HepG2 (cell line): ENCODE results near the gene SLC23A2. TPM values are rescaled to one million over a fixed set of nuclear protein-coding genes. Genes with fewer than 3 reads are reported as not detected.
"Not testable (repeated sequence)": the region's sequence is repeated elsewhere in the genome, so short reads cannot be mapped to it uniquely, and the experiment has no call there.

Experiments used
- ATAC-seq: fragments of 200-7000 bp; cut with Tn5 transposase; 3 replicates; pipeline ENCODE4 v1.9.1; 2020; ENCODE audit warnings: mild to moderate bottlenecking, moderate library complexity
- BruUV-seq: library from RNA; stranded (reverse); fragments of 400-500 nt; replicated peaks from 2 replicates; lab custom pipeline; 2021; lab: Mats Ljungman, UMichigan
- CTCF ChIA-PET: fragments of 300-600 bp; formaldehyde crosslinking; extraction: SDS; loops from one replicate; lab custom pipeline; 2021; ENCODE audit warnings: low total read pairs, inconsistent platforms, low intra/inter-chr PET ratio; lab: Yijun Ruan, JAX
- POLR2A ChIA-PET: fragments of 350-600 bp; sonication (Branson Sonifier 250); formaldehyde crosslinking; loops from one replicate; lab custom pipeline; 2020; ENCODE audit warnings: antibody characterized with exemption, inconsistent platforms; lab: Yijun Ruan, JAX
- DNase-seq: peaks from one replicate; pipeline ENCODE4 v3.0.0-alpha.2; 2015; ENCODE audit warnings: low spot score
- FAIRE-seq: peaks from 3 replicates; lab custom pipeline; 2011; peaks lifted over from hg19 to GRCh38; lab: Jason Lieb, UNC
- H2AFZ ChIP-seq: one replicate; pipeline ENCODE4 v1.6.1; 2011; ENCODE audit warnings: low read length, inconsistent platforms
- H3K27ac ChIP-seq: fragments of 300-600 bp; 3 replicates; pipeline ENCODE4 v1.8.0; 2011; ENCODE audit warnings: mixed run types, mild to moderate bottlenecking, mixed read lengths, low read length, inconsistent platforms; ENCODE audit not compliant: insufficient read depth; ENCODE audit errors: extremely low read length
- H3K27me3 ChIP-seq, 2 experiments: fragments of 200-600 bp in 1 of 2; 2 replicates in 1 of 2; 3 replicates in 1 of 2; pipeline versions ENCODE4 v1.6.0 to v1.8.0; 2011; ENCODE audit warnings: low read length in 2 of 2, mild to moderate bottlenecking in 2 of 2, moderate library complexity in 2 of 2, inconsistent platforms in 1 of 2; ENCODE audit not compliant: insufficient read depth in 2 of 2, control insufficient read depth in 1 of 2
- H3K36me3 ChIP-seq, 2 experiments: fragments of 200-600 bp in 1 of 2; replicated peaks in 1 of 2; 2 replicates in 1 of 2; 3 replicates in 1 of 2; pipeline versions ENCODE4 v1.5.1 to v1.8.0; 2011; ENCODE audit warnings: low read length in 2 of 2, inconsistent platforms in 1 of 2; ENCODE audit not compliant: insufficient read depth in 2 of 2, control insufficient read depth in 1 of 2
- H3K4me1 ChIP-seq: 2 replicates; pipeline ENCODE4 v1.5.1; 2012; ENCODE audit warnings: low read length, inconsistent platforms; ENCODE audit not compliant: insufficient read depth
- H3K4me2 ChIP-seq: 2 replicates; pipeline ENCODE4 v1.6.0; 2011; ENCODE audit warnings: low read depth, low read length, inconsistent platforms
- H3K4me3 ChIP-seq, 3 experiments: fragments of 200-600 bp in 1 of 3; sonication (generic), shearing (Covaris generic) in 1 of 3; replicated peaks in 1 of 3; 2 replicates each; pipeline ENCODE4 v1.5.1; 2011 to 2016; ENCODE audit warnings: low read length in 3 of 3, inconsistent platforms in 2 of 3, low read depth in 2 of 3, mild to moderate bottlenecking in 2 of 3, control low read depth in 1 of 3, mixed read lengths in 1 of 3; ENCODE audit not compliant: insufficient read depth in 1 of 3
- H3K79me2 ChIP-seq: one replicate; pipeline ENCODE4 v1.6.1; 2011; ENCODE audit warnings: low read length, inconsistent platforms; ENCODE audit not compliant: insufficient read depth
- H3K9ac ChIP-seq: 2 replicates; pipeline ENCODE4 v1.6.0; 2011; ENCODE audit warnings: mild to moderate bottlenecking, low read depth, low read length, inconsistent platforms; ENCODE audit not compliant: insufficient read depth
- H3K9me3 ChIP-seq: 2 replicates; pipeline ENCODE4 v1.5.1; 2012; ENCODE audit warnings: mild to moderate bottlenecking, low read length
- H4K20me1 ChIP-seq: 2 replicates; pipeline ENCODE4 v1.6.0; 2011; ENCODE audit warnings: inconsistent platforms, mild to moderate bottlenecking, low read length, moderate library complexity; ENCODE audit not compliant: insufficient read depth
- CEBPB ChIP-seq: IDR thresholded peaks from 2 replicates; pipeline ENCODE4 v1.6.1; 2011; ENCODE audit warnings: low read depth, low read length, improper control_type of control experiment, borderline replicate concordance
- KDM2A ChIP-seq: sonication (generic); formaldehyde crosslinking; IDR thresholded peaks from 2 replicates; pipeline ENCODE4 v1.4.0; 2020; ENCODE audit warnings: low read depth, missing genetic modification reagents, borderline replicate concordance
- NCOA5 ChIP-seq: sonication (generic); formaldehyde crosslinking; IDR thresholded peaks from 2 replicates; pipeline ENCODE4 v1.4.0; 2020; ENCODE audit warnings: missing genetic modification reagents
- NR2F6 ChIP-seq, 2 experiments: IDR thresholded peaks; 2 replicates each; pipeline ENCODE4 v1.6.1; 2016; ENCODE audit warnings: antibody characterized with exemption in 1 of 2, mild to moderate bottlenecking in 1 of 2
- SALL1 ChIP-seq: sonication (generic); formaldehyde crosslinking; IDR thresholded peaks from 2 replicates; pipeline ENCODE4 v1.8.0; 2022; ENCODE audit warnings: mild to moderate bottlenecking, missing genetic modification reagents
- ZBTB42 ChIP-seq: sonication (generic); formaldehyde crosslinking; IDR thresholded peaks from 2 replicates; pipeline ENCODE4 v1.5.0; 2020; ENCODE audit warnings: mild to moderate bottlenecking, missing genetic modification reagents
- ZFP91 ChIP-seq: sonication (generic); formaldehyde crosslinking; IDR thresholded peaks from 2 replicates; pipeline ENCODE4 v1.9.0; 2022; ENCODE audit warnings: missing genetic modification reagents, mild to moderate bottlenecking, borderline replicate concordance
- ZNF362 ChIP-seq: sonication (generic); formaldehyde crosslinking; IDR thresholded peaks from 2 replicates; pipeline ENCODE4 v1.4.0; 2020; ENCODE audit warnings: missing genetic modification reagents, mild to moderate bottlenecking, borderline replicate concordance
- ZNF557 ChIP-seq: sonication (generic); formaldehyde crosslinking; IDR thresholded peaks from 2 replicates; pipeline ENCODE4 v1.4.0; 2020; ENCODE audit warnings: missing genetic modification reagents
- WGBS: methylation state at CpG from one replicate; pipeline ENCODE4 v1.1.6; 2017; ENCODE audit warnings: low lambda C conversion rate; 5-methylcytosine and 5-hydroxymethylcytosine counted together
- in situ Hi-C: cut with HindIII; loops from 2 replicates; pipeline ENCODE4 v1.10.0; 2017; ENCODE audit warnings: low pct_unique_long_range_greater_than_20kb; ENCODE audit not compliant: extremely low pct_ligation_motif_present
- intact Hi-C: fragments of 100-400 bp; cut with micrococcal nuclease; formaldehyde crosslinking; loops from one replicate; pipeline ENCODE4 v1.10.0; 2022; ENCODE audit not compliant: unreplicated experiment
- polyA plus RNA-seq, 8 experiments: library from polyadenylated mRNA; depleted of rRNA in 3 of 8; stranded (reverse) in 7 of 8; unstranded in 1 of 8; fragments of >200 nt; fragmentation: Illumina TruSeq in 4 of 8; extraction: Trizol in 4 of 8; gene quantifications; 2 replicates each; pipeline versions ENCODE4 v1.2.1 to v1.2.3, GENCODE V29; 2011 to 2016; ENCODE audit warnings: low read depth in 4 of 8, missing spikeins in 1 of 8, mixed read lengths in 1 of 8; ENCODE audit not compliant: insufficient read depth in 1 of 8
- total RNA-seq, 5 experiments: library from RNA; depleted of rRNA; stranded (reverse); fragments of >200 nt; fragmentation: Illumina TruSeq; extraction: Trizol; gene quantifications; 2 replicates each; pipeline ENCODE4 v1.2.3, GENCODE V29; 2016; ENCODE audit warnings: low read depth in 1 of 5
- TF ChIP-seq, protein P1 (sequence below): IDR thresholded peaks from 2 replicates; pipeline ENCODE4 v1.6.1; 2016; ENCODE audit warnings: control low read depth

Gene SLC23A2
- total and polyA plus RNA-seq, 2 of the 13 experiments (the other 11 are each of a cell fraction or from before 2014, with no cell fraction given) = 42.2 to 51.2 TPM

- not testable (repeated sequence) for H3K9me3 ChIP-seq; TF ChIP-seq NR2F6 (IDR thresholded peaks at IDR 0.05)
- 72% methylated on average over 3 of the region's 3 CpGs for WGBS
- H3K36me3 ChIP-seq = peaks cover 6 to 13% of the 10 kb centered on the region in 2 experiments; a peak in 4 of 5 replicates
- peak; percentile 29; the same call in 1 of the 2 replicates for TF ChIP-seq NR2F6 (CRISPR knock-in tag; IDR thresholded peaks at IDR 0.05)
- peak; percentile 37; the same call in 1 of the 2 replicates for TF ChIP-seq CEBPB
- TF ChIP-seq ZNF362 (CRISPR knock-in tag) = peak; percentile 34; the same call in 1 of the 2 replicates
- TF ChIP-seq, all 625 proteins: peak for 3; not testable (repeated sequence) for 622
- ATAC-seq, H3K27ac ChIP-seq, CTCF ChIA-PET, FAIRE-seq, H2AFZ ChIP-seq, H3K4me2 ChIP-seq, H4K20me1 ChIP-seq, H3K27me3 ChIP-seq, in situ Hi-C loops, BruUV-seq, H3K9ac ChIP-seq, intact Hi-C loops, DNase-seq, H3K4me3 ChIP-seq, H3K4me1 ChIP-seq, H3K79me2 ChIP-seq, POLR2A ChIA-PET: not testable (repeated sequence)
Observed at GRCh38 chr20:4848829-4849228, 152.5 kb downstream of the SLC23A2 start.

GRCh38 chr20:4848041-4848440, 153.3 kb downstream of the SLC23A2 start:
- no peaks in the 10 kb centered on the region for H3K9me3 ChIP-seq
- in situ Hi-C loops (no loop called here), intact Hi-C loops (no loop called here)
- no peak overlapping the region for H2AFZ ChIP-seq
- no peaks in the 10 kb centered on the region for H3K79me2 ChIP-seq
- H3K4me3 ChIP-seq = no peak overlapping the region
- H3K27me3 ChIP-seq = no peaks in the 10 kb centered on the region
- no TSS peak for BruUV-seq
- ChIA-PET CTCF (no interaction called here), POLR2A (no interaction called here)
- no peak overlapping the region for H3K9ac ChIP-seq
- WGBS = 49% methylated on average over 7 of the region's 7 CpGs
- H3K4me2 ChIP-seq = no peak overlapping the region
- ATAC-seq = peak; percentile 67
- FAIRE-seq = no peak
- H3K27ac ChIP-seq = no peak overlapping the region
- peaks cover 5% of the 10 kb centered on the region in 2 experiments; a peak in 4 of 5 replicates for H3K36me3 ChIP-seq
- TF ChIP-seq ZFP91 (CRISPR knock-in tag) (0 out of 2 replicates have a peak, but pooled peaks have one; percentile 15), KDM2A (CRISPR knock-in tag) (peak; percentile 27; the same call in 1 of the 2 replicates), ZNF557 (CRISPR knock-in tag) (no peak), NCOA5 (no peak), SALL1 (peak; percentile 20; the same call in 1 of the 2 replicates), ZBTB42 (CRISPR knock-in tag) (no peak)
- TF ChIP-seq, protein P1, sequence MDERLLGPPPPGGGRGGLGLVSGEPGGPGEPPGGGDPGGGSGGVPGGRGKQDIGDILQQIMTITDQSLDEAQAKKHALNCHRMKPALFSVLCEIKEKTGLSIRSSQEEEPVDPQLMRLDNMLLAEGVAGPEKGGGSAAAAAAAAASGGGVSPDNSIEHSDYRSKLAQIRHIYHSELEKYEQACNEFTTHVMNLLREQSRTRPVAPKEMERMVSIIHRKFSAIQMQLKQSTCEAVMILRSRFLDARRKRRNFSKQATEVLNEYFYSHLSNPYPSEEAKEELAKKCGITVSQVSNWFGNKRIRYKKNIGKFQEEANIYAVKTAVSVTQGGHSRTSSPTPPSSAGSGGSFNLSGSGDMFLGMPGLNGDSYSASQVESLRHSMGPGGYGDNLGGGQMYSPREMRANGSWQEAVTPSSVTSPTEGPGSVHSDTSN = peak; percentile 61
- H4K20me1 ChIP-seq = no peaks in the 10 kb centered on the region
- DNase-seq = no peak
- peaks cover 4% of the 10 kb centered on the region for H3K4me1 ChIP-seq
